GM19463 (cell line): ENCODE results near the gene CCNJL.
A peak's percentile ranks its signal among the peaks of the same experiment; 100 is the strongest.
"Not testable (repeated sequence)": the region's sequence is repeated elsewhere in the genome, so short reads cannot be mapped to it uniquely, and the experiment has no call there.

ENCODE experiments used
- ATAC-seq: cut with Tn5 transposase; IDR thresholded peaks from one replicate; pipeline ENCODE4 v1.9.1; 2021; ENCODE audit warnings: mild to moderate bottlenecking, moderate library complexity; ENCODE audit not compliant: unreplicated experiment

CCNJL gene

DNA sequence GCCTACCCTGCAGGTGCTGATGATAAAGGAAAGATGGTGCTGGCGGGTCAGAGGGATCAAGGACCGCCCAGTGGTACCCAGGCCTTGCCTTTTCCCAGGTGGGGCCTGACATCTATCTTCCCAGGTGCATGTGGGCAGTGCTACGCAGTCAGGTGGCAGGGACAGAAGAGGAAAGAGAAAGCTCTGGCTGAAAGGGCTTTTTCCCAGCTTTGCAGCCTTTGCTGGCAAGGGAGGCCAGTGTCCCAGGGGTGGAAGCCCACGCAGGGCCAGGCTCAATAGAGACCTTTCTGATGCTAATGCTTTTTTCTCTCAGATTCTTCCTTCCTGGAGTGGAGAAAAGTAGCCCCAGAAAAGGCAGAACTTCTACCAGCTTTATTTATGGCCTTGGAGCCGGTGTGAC is 46.3 kb downstream of the CCNJL start:
- ATAC-seq: no peak

DNA sequence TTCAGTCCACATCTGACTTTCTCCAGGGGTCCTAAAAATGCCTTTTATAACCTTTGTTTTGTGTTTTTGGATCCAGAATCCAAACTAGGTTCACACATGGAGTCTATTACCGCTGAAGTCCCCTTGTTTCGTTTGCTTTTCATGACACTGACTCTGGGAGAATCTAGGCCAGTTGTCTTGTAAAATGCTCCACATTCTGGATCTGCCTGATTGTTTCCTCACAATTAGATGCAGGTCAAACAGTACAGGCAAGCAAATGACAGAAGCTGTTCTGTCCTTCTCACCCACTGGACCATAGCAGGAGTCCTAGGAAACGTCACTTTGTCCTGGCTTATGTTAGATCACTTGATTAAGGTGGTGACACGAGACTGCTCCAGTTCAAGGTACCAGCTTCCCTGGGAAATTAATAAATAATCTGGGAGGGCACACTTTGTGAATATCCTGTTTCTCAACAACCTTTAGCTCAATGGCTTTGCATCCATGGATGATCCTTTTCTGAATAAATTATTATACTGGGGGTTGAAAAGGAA is 49.0 kb downstream of the CCNJL start:
- no peak for ATAC-seq

DNA sequence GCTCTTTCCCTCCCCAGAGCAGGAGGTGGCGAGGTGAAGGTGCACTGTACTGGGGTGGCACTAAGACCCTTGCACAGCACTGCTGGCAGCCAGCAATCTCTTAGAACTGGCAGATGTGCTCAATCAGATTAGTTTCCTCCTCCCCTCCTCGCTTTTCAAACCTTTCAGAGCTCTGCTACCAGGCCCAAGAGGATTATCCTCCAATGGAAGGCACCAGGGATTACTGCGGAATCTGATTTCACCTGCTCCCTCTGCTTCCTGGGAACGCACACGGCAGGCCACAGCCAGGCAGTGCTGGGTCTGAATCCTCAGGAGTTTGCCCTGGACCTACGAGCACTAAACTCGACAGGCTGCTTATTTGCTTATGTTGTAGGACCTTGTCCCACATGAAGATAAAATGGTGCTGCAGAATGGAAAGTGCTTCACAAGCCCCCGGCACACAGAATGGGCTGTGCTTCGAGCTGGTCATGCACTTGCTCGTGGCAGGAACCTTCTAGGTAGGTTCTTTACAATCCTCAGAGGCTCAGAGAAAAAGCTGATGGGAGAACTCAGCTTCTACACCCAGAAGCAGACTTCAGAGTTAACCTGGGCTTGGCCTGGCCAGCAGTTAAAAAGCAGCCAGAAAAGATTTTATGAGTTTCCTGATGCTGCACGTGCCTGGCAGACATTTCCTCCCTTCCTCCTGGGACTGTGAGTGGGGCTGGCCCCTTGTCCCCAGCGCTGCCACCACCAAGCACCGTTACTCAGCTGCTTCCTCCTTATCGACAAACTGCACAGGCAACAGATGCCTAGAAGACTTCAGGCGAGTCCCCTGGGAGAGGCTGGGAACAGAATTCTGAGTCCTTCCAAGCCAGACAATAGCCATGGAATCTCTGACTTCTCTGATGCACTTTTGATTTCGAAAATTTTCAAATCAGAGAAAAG is 50.0 kb downstream of the CCNJL start:
- ATAC-seq: no peak

DNA sequence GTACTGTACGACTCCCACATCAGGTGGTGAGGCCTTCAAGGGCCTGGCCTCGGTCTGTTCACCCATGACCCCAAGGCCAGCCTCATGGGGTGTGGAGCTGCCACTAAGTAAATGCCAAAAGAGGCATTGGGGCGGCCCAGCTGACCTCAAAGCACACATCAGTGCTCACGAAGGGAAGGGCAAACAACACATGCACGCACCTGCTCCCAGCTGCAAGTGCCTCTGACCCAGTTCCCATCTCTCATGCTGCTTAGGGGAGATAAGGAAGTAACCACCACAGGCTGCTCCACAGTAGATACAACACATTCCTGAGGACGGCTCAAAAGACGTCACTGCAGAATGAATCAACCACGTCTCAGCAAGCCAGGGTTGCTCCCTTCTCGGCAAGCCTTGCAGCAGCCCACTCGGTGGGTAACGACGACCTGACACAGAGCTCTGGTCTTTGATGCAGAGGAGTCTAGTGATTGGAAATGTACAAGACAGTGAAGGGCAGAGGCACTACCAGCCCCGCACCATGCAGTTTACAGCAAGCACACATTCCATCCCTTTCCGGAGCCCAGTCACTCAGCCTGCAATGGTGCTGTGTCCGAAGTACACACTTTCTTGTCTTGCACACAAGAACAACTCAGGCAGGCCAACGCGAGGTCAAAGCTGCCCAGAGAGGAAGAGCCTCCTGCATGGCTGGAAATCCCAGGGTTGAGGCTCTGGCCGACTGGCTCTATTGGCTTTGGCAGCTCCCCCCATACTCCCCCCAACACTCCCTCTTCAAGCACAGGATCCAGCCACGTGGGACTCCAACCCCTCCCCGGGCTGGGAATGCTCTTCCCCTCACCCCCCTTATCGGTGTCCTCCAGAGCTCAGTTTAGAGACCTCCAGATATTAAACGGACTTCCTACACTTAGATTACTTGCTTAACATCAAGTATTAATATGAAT is 51.2 kb downstream of the CCNJL start:
- peak; percentile 65 for ATAC-seq

DNA sequence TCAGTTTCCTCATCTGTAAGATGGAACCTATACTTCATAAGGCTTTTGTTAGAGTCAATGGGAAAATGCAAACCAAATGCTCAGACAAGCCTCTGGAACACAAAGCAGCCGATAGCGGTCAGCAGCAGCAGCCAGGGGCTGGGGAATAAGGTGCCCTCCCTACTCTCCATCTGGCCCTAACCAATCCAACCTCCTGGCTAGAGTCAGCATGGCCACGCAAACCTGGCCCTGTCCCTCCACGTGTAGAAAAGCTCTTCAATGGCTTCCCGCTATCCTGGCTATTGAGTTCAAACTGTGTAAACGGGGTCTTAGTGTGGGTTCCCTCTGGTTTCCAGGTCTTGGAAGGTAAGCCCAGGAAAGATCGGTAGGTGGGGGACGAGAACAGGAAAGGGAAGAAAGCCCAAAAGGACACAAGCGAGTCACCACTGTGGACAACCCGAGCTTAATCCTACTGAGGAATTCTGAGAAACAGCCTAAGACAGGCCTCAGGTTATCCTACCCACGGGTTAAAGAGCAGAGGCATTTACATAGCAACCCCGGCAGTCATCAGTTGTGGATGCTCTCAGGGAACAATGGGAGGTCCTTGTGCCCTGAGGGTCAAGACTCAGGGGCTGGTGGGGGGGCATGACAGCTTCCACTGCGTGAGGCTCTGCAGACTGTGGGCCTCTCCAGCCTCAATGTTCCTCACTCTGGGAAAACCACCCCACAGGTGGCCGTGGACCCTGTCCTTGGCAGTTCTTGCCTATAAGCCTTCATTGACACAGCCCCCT is 52.2 kb downstream of the CCNJL start:
- no peak for ATAC-seq

DNA sequence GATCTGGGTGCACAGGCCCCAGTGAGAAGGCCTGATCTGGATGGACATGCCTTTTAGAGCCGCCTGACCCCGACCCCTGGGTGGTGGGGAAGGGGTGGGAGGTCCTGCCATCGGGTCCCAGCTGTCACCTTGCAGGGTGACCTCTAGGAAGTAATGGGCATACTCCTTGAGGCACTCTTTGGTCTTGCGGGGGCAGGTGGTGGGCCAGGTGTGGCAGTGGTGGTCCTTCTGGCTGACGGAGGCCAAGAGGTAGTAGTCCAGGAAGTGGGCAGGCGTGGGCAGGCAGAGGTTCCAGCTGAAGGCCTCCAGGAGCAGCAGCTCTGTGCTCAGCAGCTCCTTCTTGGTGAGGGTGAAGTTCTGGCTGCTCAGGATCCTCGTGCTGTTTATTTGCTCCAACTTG is 53.0 kb downstream of the CCNJL start:
- no peak for ATAC-seq

DNA sequence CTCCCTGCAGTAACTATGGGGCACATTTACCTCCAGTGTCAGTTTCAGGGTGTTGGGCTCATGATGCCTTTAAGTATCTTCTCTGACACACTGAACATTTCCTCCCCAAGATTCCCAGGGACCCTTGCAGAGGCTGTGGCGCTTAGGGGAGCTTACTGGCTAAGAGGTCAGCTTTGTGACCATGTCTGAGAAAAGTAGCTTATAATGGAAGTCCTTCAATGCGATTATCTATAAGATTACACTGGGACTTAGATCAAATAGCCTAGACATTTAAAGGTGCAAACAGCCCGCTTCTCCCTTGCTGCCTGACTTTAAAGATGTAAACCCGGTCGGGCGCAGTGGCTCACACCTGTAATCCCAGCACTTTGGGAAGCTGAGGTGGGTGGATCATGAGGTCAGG is 57.7 kb downstream of the CCNJL start:
- ATAC-seq: no peak

DNA sequence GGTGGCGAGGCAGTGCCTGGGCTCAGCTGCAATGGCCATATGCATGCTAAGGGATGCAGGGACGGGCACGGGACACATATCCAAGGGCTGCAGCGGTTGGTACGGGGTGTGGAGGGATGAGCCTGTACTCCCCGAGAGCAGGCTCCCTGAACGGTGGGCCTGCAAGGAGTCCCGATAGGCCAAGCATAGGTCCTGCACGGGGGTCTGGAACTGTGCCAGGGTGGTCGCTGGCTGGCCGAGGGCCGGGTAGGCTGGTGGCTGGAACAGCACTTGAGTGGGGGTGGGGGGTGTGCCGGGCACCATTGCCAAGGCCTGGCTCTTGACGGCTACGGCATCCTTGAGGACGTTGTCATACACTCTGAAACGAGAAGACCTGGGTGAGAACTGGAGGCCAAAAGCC is 58.9 kb downstream of the CCNJL start:
- no peak for ATAC-seq

DNA sequence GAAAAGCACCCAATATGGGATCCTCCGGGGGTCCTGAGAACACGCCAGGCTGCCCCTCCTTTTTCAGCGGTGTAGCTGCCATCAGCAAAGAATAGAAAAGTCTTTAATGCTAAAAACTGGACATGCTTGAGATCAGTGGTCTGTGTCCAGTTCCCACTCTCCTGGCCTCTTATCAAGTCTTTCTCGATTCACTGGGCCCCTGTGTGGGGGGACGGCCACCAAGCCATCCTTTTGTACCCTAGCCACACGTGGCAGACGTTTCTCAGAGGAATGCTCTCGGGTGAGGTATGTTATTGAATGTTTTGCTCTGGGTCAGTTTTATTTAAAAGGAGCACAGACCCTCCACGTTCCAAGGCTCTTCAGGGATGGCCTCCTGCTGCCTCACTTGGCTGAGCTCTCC is 59.4 kb downstream of the CCNJL start:
- ATAC-seq: no peak

DNA sequence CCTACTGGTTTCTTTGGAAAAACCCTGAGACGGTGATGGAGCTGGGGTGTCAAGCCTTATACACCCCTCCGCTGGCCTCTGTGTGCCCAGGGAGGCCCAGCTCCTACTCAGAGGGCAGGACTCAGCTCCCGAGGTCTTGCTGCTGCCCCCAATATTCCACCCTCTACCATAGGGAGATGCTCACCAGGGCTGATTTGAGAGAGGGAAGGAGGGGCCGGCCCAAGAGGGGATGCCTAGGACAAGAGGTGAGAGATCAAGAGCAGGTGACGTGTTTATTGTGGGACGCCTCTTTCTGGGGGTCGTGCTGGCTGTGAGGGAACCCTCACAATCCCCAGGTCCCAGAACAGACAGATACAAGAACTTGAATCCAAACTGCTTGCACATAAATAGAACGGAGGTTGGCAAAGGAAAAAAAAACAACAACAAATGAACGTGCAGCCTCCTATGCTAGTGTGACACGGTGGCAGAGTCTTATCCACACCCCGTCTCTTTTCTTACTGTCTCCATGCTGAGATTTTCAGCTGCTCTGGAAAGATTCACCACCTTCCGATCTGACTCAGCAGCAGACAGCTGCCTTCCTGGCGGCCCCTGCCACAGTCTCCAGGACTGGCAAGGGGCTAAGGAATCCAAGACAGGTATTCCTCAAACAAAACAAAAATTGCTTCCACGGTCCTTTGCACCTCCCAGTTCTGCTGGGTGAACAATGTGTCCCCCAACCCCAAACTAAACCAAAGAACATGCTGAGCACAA is 60.8 kb downstream of the CCNJL start:
- ATAC-seq: no peak

DNA sequence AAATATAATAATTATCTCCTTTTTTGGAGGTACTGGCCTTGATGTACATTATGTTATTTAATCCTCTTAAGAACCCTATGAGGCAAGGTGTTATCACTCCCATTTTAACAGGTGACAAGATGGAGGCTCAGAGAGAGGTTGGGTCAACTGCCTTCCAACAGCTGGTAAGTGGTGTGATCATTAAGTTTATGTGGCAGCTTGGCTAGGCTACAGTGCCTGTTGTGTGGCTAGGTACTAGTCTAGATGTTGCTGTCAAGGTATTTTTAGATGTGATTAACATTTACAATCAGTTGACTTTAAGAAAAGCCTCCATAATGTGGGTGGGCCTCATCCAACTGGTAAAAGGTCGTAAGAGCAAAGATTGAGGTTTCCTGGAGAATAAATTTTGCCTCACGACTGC is 61.5 kb downstream of the CCNJL start:
- ATAC-seq: no peak

DNA sequence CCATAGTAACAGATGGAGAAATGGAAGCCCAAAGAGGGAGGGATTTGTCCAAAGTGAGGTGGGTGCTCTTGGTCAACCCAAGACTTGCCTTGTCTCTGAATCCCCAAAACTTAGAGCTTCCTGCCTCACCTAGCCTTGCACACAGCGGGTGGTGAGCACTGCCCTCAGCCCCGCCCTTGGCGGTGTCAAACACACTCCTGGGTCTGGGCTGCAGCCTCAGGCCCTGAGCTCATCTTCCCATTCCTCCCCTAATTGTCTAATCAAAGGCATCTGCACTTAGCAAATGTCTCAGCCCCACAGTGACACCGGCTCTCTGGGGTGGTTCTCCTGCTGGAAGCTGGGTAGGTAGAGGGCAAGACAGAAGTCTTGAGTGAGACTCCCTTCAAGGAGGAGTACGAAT is 62.1 kb downstream of the CCNJL start:
- no peak for ATAC-seq

DNA sequence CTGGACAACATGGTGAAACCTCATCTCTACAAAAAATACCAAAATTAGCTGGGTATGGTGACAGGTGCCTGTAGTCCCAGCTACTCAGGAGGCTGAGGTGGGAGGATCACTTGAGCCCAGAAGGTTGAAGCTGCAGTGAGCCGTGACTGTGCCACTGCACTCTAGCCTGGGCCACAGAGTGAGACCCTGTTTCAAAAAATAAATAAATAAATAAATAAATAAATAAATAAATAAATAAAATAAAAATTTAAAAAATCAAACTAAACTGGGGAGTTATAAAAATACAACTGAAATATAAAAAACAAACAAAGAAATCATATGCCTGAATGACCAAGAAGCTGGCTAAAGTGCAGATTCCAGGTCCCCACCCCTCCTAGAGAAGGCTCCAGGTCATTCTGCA is 62.8 kb downstream of the CCNJL start:
- ATAC-seq: not testable (repeated sequence)

DNA sequence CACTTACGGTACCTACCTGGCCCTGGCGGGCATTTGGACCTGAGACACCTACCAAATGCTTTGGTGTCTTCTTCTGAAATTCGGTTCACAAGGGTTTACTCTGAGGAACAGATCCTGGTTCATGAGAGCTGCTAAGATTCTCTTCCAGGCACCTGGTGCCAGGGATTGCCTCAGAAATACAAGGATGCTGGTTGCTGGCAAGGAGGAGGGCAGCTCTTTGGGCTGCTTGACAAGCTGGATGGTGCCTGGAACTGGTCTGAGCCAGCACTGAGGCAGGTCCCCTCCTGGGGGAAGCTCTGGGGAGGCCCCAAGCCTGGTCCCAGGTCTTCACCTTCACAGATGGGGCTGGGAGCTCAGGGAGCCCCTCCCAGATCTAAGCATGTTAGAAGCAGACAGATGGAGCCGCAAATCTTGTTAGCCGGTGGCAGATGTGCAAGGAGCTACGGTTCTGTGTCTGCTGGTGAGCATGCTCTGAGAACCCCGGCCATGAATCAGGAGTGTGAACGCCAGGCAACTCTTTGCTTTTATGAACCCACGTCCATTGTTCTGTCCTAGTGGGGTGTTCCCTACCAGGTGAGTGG is 66.8 kb downstream of the CCNJL start:
- no peak for ATAC-seq

DNA sequence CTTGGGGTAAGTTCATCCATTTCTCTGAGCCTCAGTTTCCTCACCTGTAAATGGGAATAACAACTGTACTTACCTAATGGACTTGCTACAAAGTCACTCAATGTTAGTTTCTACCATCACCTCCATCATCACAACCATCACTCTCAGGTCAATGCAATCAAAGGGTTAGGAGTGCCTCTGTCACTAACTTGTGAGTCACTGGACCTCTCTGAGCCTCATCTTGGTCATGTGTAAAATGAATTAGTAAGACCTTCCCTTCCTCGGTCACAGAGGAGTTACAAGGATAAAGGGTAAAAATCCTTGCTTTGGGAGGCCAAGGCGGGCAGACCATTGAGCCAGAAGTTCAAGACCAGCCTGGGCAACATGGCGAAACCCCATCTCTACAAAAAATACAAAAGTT is 70.2 kb downstream of the CCNJL start:
- ATAC-seq: no peak

DNA sequence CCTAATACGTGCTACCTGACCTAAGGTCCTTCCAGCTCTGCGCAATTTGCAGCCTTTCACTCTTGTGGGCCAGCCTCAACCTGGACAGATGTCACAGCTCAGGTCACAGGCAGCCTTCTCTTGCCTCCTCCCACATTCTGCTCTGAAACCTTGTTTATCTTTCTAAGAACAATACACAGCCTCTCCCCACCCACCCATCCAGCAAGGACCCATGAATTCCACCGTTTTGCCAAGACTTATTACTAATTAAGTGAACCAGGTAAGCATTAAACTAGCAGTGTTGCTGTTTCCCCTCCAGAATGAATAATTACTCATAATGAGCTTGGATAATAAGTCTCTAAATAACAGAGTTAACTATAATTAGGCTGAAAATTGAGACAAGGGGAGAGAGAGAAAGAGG is 72.0 kb downstream of the CCNJL start:
- no peak for ATAC-seq

DNA sequence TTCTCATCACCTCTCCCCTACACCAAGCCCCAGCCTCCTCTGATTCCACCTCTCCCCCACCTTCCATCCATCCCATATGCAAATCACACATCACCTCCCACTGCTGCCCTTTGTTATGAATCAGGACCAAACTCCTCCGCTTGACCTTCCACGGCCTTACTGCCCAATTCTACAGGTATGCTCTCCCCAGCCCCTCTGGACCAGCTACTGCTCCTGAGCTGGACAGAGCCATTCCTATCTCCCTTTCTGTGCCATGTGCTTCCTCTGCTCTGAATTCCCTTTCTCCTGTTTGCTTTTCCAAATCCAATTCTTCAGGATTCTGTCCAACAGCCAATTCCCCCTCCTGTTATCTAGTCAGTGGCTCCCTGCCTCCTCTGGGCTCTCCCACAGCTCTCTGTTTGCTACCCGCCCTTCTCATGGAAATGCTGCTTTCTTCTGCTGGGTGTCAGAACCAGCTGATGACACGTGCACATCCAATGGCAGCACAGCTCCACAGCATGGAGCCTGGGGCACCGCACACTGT is 74.7 kb downstream of the CCNJL start:
- no peak for ATAC-seq

DNA sequence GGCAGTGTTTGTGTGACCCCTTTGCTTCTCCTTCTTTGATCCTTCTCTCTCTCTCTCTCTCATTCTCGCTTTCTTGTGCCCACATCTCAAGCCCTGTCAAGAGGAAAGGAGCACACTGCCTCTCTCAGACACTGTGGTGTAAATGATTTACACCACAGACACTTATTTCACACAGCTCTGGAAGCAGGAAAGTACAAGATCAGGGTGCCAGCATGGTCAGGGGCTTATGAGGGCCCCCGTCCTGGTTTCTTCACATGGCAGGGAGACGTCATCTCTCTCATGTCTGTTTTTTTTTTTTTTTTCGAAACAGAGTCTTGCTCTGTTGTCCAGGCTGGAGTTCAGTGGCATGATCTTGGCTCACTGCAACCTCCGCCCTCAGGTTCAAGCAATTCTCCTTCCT is 76.6 kb downstream of the CCNJL start:
- ATAC-seq: no peak

DNA sequence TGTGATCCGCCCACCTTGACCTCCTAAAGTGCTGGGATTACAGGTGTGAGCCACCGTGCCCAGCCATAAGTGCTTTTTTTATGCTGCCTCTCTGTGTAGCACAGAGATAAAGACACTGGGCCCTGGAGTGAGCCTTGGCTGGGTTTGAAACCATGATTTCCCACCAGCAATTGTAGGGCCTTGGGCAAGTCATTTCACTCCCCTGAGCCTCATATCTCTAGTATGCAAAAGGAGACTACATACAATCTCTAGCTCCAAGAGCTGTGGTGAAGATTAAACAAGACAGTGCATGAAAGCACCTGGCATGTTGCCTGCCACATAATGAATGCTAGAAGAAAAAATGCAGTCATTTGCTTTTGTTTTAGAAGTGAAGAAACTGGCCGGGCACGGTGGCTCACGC is 79.1 kb downstream of the CCNJL start:
- no peak for ATAC-seq
